HepG2 (cell line): Measurements from ENCODE around the gene MISP3. TPM values are rescaled to one million over a fixed set of nuclear protein-coding genes. Genes with fewer than 3 reads are reported as not detected.

Source experiments
- ATRX ChIP-seq: sonication (generic); formaldehyde crosslinking; IDR thresholded peaks from 2 replicates; pipeline ENCODE4 v1.4.0; 2020; ENCODE audit warnings: missing genetic modification reagents, borderline replicate concordance
- FOXP4 ChIP-seq: sonication (generic); formaldehyde crosslinking; IDR thresholded peaks from 2 replicates; pipeline ENCODE4 v1.4.0; 2020; ENCODE audit warnings: missing genetic modification reagents
- IRF2 ChIP-seq: IDR thresholded peaks from 2 replicates; pipeline ENCODE4 v1.6.1; 2018; ENCODE audit warnings: missing genetic modification reagents, missing compliant biosample characterization
- JDP2 ChIP-seq: sonication (generic); formaldehyde crosslinking; IDR thresholded peaks from 2 replicates; pipeline ENCODE4 v1.8.1; 2022; ENCODE audit warnings: missing genetic modification reagents, borderline replicate concordance
- KAT7 ChIP-seq: IDR thresholded peaks from 2 replicates; pipeline ENCODE4 v1.6.1; 2018; ENCODE audit warnings: borderline replicate concordance, missing compliant biosample characterization
- MAFF ChIP-seq: IDR thresholded peaks from 2 replicates; pipeline ENCODE4 v1.6.1; 2011; ENCODE audit warnings: low read depth, low read length, improper control_type of control experiment
- MXD4 ChIP-seq: IDR thresholded peaks from 2 replicates; pipeline ENCODE4 v1.6.1; 2016; ENCODE audit warnings: mild to moderate bottlenecking, missing biosample characterization, missing genetic modification reagents
- SNAPC2 ChIP-seq: sonication (generic); formaldehyde crosslinking; IDR thresholded peaks from 2 replicates; pipeline ENCODE4 v1.8.1; 2022; ENCODE audit warnings: mild to moderate bottlenecking, missing genetic modification reagents
- TAF15 ChIP-seq: fragments of 200-400 bp; formaldehyde crosslinking; IDR thresholded peaks from one replicate; pipeline ENCODE4 v1.6.1; 2018; ENCODE audit warnings: mild to moderate bottlenecking, low read depth, low read length; ENCODE audit not compliant: poor library complexity, severe bottlenecking
- THAP11 ChIP-seq: IDR thresholded peaks from 2 replicates; pipeline ENCODE4 v1.6.1; 2016; ENCODE audit warnings: missing biosample characterization, missing genetic modification reagents
- UBTF ChIP-seq: sonication (generic); formaldehyde crosslinking; IDR thresholded peaks from 2 replicates; pipeline ENCODE4 v1.4.0; 2020; ENCODE audit warnings: mild to moderate bottlenecking, missing genetic modification reagents
- ZNF382 ChIP-seq: sonication (generic); formaldehyde crosslinking; IDR thresholded peaks from 2 replicates; pipeline ENCODE4 v1.5.0; 2020; ENCODE audit warnings: missing genetic modification reagents, mild to moderate bottlenecking, borderline replicate concordance
- ZNF512 ChIP-seq: sonication (generic); formaldehyde crosslinking; IDR thresholded peaks from 2 replicates; pipeline ENCODE4 v1.4.0; 2020; ENCODE audit warnings: mild to moderate bottlenecking, missing genetic modification reagents
- ZNF576 ChIP-seq: sonication (generic); formaldehyde crosslinking; IDR thresholded peaks from 2 replicates; pipeline ENCODE4 v1.4.0; 2020; ENCODE audit warnings: mild to moderate bottlenecking, missing genetic modification reagents
- ZNF652 ChIP-seq: IDR thresholded peaks from 2 replicates; pipeline ENCODE4 v1.6.1; 2016; ENCODE audit warnings: low read depth, borderline replicate concordance
- ZNF747 ChIP-seq: sonication (generic); formaldehyde crosslinking; IDR thresholded peaks from 2 replicates; pipeline ENCODE4 v1.8.1; 2023; ENCODE audit warnings: missing genetic modification reagents, mild to moderate bottlenecking, borderline replicate concordance
- ZNF780A ChIP-seq: sonication (generic); formaldehyde crosslinking; IDR thresholded peaks from 2 replicates; pipeline ENCODE4 v1.8.0; 2022; ENCODE audit warnings: mild to moderate bottlenecking, missing genetic modification reagents, moderate library complexity
- polyA plus RNA-seq, 8 experiments: library from polyadenylated mRNA; depleted of rRNA in 3 of 8; stranded (reverse) in 7 of 8; unstranded in 1 of 8; fragments of >200 nt; fragmentation: Illumina TruSeq in 4 of 8; extraction: Trizol in 4 of 8; gene quantifications; 2 replicates each; pipeline versions ENCODE4 v1.2.1 to v1.2.3, GENCODE V29; 2011 to 2016; ENCODE audit warnings: low read depth in 4 of 8, missing spikeins in 1 of 8, mixed read lengths in 1 of 8; ENCODE audit not compliant: insufficient read depth in 1 of 8
- total RNA-seq, 5 experiments: library from RNA; depleted of rRNA; stranded (reverse); fragments of >200 nt; fragmentation: Illumina TruSeq; extraction: Trizol; gene quantifications; 2 replicates each; pipeline ENCODE4 v1.2.3, GENCODE V29; 2016; ENCODE audit warnings: low read depth in 1 of 5
- TF ChIP-seq, protein P1 (sequence below): sonication (generic); formaldehyde crosslinking; IDR thresholded peaks from 2 replicates; pipeline ENCODE4 v1.4.0; 2020; ENCODE audit warnings: mild to moderate bottlenecking, missing genetic modification reagents
- TF ChIP-seq, protein P2 (sequence below): IDR thresholded peaks from 2 replicates; pipeline ENCODE4 v1.6.1; 2016; ENCODE audit warnings: low read depth

The MISP3 gene
- total and polyA plus RNA-seq, 2 of the 13 experiments (the other 11 are each of a cell fraction or from before 2014, with no cell fraction given): 2.5 to 5.4 TPM

DNA sequence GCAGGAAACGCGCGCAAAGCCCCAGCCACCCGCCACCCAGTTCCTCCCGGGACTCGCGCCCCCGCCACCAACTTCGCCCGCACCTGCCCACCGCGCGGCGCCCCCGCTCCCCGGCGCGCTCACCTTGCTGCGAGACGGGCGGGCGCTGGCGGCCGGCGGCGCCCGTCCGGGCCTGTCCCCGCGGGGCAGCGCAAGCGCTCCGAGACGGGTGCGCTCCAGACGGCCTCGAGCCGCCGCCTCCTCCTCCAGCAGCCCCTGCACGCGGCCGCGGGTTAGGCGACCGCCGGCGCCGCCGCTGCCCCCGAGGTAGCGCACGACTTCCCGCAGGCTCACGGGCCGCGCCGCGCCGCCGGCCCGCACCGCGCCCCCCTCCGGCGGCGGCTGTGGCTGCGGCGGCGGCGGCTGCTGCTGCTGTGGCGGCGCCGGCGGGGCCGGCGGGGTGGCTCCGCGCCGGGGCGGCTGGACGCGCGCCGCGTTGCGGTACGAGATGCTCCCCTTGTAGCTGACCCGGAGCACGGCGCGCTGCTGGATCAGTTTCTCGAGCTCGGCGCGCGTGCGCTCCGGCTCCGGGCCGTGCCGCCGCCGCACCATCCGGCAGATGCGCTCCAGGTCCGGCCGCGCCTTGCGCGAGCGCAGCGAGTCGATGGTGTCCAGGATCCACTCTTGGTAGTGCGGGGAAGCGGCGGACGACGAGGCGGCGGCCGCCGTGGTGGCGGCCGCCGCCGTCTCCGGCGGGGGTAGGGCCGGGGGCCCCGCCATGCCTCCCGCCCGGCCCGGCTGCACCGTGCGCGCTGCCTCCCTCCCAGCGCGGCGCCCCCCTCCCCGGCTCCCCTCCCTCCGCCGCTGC, 17.3 kb downstream of the MISP3 start (continued):
- TF ChIP-seq ZNF382 (CRISPR knock-in tag) (no peak), UBTF (CRISPR knock-in tag) (peak; percentile 40; the same call in 1 of the 2 replicates), MAFF (no peak), KAT7 (CRISPR knock-in tag) (no peak), ZNF652 (CRISPR knock-in tag) (no peak), TAF15 (no peak), IRF2 (CRISPR knock-in tag) (no peak), SNAPC2 (CRISPR knock-in tag) (no peak), ZNF512 (CRISPR knock-in tag) (no peak), ATRX (no peak), ZNF576 (no peak), MXD4 (CRISPR knock-in tag) (no peak), ZNF747 (no peak), FOXP4 (CRISPR knock-in tag) (no peak), JDP2 (no peak), THAP11 (CRISPR knock-in tag) (no peak), ZNF780A (CRISPR knock-in tag) (no peak)
- TF ChIP-seq, protein P1, sequence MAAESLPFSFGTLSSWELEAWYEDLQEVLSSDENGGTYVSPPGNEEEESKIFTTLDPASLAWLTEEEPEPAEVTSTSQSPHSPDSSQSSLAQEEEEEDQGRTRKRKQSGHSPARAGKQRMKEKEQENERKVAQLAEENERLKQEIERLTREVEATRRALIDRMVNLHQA: no peak
- TF ChIP-seq, protein P2, sequence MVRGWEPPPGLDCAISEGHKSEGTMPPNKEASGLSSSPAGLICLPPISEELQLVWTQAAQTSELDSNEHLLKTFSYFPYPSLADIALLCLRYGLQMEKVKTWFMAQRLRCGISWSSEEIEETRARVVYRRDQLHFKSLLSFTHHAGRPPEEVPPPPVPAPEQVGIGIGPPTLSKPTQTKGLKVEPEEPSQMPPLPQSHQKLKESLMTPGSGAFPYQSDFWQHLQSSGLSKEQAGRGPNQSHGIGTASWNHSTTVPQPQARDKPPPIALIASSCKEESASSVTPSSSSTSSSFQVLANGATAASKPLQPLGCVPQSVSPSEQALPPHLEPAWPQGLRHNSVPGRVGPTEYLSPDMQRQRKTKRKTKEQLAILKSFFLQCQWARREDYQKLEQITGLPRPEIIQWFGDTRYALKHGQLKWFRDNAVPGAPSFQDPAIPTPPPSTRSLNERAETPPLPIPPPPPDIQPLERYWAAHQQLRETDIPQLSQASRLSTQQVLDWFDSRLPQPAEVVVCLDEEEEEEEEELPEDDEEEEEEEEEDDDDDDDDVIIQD: no peak
